IPS DF 19.7 (cell line): ENCODE measurements around the gene KCNIP4.

ENCODE experiments used
- DNase-seq: peaks from one replicate; pipeline ENCODE4 v3.0.0-alpha.2; 2013; ENCODE audit warnings: low read depth, low spot score

KCNIP4 gene

DNA sequence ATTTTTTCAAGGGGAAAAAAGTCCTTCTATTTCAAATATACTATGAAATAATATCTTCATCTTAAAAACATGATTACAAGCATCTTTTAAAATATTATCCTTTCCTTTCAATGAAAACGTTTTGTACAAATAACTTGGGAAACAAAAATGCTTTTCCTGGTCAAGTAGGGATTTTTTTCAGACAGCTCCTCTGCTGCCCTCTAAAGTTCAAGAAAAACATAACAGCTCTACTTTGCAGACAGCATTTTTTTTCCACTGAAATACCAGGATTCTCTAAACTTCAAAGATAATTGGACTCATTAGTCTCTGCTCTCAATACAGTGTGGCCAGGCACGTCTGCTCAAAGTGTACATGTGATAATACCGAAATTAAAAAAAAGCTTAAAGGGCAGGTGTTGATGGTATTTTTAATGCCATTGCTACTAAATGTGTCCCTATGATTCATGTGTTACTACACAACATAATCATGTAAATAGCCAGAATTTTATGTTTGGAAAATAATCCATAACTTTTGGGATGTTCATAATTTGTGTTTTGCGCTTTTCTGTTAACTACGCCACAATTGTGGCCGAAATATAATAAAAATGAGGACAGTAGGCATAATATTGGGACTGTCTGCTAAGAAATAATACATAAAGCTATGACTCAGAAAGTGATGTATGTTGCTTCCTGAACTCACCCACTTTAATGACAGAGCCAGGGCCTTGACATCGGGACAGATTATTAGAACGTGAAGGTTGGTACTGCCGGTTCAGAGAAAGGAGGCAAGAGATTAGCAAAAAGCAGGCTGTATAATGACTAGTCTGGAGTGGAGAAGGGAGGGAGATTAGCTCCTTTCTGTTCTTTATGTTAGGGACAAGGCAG lies 478.9 kb downstream of the KCNIP4 start:
- no peak for DNase-seq

DNA sequence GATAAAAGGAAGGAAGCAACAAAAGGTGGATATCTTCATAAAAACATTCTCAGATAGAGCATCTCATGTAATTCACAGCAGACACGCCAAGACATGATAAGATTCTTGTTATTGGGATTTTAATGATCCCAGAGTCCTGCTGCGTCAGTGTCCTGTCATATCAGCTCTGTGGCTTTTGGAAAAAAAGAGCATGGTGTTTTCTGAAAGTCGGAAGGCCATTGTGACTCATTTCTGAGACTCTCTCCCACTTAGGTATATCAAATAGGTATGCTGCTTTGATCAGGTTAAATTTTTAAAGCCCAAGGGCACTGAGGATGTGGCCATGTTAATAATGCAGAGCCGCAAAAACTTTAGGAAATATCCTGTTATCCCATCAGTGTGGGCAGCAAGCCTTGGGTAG lies 481.0 kb downstream of the KCNIP4 start:
- no peak for DNase-seq

DNA sequence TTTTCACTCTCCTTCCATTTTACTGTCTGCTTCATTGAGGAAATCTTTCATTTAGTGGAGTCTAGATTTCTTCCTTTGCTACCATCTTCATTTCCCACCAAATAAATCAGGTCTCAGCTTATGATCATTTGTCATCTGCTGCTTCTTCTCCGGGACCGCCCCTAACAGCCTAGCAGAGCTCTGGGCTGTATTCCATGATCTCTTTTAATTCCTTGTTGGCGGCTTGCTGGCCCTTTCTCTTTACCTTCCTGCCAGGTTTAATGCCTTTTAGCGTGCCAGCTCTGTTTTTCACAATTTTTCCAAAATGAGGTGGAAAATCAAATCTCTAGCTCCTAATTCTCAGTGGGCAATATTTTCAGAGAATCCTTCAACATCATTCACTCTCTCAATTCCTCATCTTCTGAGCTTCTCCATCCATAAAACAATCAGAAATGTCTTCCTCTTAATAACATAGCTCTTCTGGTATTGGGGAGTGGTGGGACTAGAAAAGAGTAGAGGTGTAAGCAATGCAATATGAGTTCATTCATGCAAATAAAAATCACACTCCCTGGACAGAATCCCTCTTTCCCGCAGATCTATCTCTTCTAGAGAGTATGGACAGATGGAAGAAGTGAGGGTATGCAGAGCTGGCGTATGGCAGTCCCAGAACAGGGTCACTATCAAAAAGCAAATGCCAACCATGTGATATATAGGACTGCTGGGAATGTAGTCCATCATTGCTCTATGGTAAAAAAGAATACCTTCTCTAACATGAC lies 491.3 kb downstream of the KCNIP4 start:
- no peak for DNase-seq

DNA sequence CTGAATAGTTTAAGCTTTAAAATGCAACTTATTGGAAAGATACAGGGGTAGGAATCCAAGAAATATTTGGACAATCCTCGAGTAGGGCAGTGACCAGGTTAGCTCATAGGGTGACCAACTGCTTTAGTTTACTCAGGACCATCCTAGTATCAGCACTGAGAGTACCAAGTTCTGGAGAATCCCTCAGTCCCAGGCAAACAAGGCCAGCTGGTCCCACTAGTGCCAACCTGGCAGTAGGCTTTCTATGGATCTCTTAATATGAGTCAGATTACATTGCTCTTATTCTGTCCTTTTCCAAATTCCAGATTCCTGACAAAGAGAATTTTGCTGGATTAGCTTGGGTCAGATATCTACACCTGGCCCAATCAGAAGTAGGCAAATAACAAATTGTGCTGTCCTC lies 493.7 kb downstream of the KCNIP4 start:
- no peak for DNase-seq

DNA sequence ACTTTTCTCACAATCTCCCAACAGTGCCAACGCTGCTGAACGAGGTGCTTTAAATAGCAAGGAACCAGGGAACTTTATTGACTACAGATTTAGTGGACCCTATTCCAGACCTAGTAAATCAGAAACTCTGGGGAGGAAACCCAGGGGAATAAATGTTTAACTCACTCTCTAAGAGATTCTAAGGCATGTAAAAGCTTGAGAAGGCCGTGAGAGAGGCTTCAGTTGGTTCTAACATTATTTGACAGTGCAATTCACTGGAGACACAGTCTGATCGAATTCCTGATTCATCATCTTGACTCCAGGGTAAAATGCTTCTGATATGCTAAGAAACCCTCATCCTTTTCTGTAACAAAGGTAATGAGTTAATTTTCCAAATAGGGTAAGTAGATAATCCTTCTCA lies 494.4 kb downstream of the KCNIP4 start:
- no peak for DNase-seq

DNA sequence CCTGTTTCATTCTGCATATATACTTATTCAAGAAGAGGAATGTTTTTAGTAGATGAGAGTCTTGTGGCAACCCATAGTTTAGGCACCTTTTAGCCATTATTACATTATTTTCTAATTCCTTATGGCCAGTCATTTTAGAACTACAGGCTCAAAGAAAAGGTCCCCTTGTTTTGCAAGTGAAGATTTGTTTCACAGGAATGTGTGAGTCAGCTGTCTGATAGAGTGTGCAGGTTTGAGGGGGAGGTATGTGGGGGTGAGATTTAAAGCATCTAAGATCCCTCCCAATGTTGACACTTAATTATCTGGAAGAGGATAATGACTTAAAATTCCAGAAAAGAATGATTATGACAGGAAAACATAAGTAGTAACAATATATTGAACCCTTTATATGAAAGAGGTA lies 495.6 kb downstream of the KCNIP4 start:
- DNase-seq, result no peak

DNA sequence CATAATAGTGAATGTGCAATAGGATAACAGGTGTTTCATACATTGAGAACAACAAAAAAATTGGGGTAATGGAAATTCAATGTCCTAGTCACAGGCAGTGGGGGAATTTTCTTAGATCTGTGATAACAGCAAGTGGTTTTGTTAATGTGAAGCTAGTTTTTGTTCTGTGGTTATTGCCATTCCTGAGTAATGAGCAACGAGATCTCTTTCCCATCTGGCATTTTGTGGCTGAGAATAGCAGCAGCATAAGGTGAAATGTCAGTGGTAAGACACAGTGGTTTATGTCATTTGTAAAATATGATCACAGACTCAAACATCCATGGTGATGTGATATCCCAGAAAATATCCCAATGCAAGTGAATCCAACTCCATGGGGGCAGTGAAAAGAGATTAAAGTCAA lies 497.5 kb downstream of the KCNIP4 start:
- no peak for DNase-seq

DNA sequence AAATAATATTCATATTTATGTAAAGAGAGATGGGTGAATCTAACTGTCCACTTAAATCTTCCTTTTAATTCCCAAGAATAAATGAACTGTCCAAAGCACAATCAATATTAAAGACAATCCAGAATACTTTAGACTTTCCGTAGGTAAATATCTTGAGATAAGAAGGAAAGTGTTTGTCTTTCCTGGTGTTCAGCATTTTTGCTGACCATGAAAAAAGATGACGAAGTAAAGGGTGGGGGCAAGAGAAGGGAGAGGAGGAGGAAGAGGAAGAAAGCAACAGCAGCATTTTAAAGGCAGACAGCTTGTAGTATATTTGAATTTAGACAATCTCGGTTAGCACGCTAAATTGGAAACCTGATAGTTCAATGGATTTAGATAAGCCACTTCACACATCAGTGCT lies 498.2 kb downstream of the KCNIP4 start:
- DNase-seq, result no peak

DNA sequence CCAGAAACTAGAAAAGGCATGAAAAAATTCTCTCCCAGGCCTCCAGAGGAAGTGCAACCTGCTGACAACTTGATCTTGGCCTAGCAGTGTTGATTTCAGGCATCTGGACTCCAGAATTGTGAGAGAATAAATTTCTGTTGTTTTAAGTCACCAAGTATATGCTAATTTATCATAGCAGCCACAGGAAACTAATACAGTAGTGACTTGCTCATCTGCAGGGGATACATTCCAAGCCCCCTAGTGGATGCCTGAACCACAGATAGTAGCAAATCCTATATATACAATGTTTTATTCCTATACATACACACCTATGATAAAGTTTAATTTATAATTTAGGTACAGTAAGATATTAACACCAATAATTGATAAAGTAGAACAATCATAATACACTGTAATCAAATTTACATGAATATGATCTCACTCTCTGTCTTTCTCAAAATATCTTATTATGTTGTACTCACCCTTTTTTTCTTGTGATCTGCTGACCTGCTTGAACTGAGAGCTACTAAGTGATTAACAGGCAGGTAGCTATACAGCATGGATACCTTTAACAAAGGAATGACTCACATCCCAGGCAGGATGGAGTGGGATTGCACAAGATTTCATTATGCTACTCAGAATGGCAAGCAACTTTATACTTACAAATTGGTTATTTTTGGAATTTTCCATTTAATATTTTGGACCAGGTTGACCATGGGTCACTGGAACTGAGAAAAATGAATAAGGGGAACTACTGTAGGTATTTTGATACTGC lies 501.1 kb downstream of the KCNIP4 start:
- no peak for DNase-seq

DNA sequence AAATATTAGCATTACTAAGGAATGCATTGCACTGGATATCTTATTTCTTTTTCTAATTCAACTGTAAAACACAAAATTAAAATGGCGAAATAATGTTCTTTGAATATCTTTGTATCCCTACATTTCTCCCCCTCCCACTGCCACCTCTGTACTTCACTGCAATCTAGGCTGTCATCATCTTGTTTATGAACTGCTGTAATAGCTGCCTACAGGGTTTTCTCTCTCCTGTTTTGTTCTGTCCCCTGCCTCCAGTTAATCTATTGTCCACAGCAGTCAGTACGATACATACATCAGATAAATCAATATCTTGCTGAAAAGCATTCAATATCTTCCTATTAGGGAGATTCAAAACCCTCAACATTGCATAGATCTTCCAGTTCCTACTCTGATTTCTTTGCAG lies 528.4 kb downstream of the KCNIP4 start:
- no peak for DNase-seq

DNA sequence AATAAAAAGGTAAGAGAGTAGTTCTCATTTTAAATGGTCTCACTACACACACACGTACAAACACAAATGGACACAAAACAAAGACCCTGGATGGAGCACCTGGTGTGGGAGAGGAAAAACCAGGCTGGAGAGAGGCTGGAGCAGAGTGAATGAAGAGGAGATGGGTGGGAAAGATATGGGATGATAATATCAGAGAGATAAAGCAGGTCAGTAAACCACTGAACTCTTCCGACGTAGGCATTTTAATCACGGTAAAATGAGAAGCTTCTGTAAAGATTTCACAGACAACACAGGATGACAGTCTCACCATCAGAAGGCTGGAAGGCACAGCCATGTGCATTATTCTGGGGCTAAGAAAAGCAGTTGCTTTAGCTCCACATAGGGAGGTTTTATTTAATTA lies 532.8 kb downstream of the KCNIP4 start:
- DNase-seq, result no peak

DNA sequence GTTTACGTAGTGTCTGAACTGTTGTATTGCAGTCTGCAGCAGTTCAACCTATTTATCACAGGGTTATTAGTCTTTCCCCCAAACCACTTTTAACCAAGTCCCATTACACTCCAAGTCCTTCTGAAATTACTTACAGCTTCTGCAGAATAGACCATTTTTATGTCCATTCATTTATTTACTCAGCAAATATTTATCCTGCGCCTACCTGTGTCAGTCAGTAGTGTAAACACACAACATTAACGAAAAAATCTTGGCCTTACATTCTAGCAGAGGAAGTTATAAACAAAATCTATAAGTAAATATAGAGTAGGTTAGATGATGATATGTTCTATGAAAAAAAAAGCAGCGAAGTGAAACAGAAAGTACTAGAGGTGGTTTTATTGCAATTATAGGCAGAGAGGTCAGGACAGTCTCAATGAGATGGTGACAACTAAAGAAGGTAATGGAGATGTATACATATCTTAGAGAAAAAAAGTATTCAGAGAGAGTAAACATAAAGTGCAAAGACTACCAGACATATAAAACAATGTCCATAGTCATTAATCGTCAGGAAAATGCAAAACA lies 534.7 kb downstream of the KCNIP4 start:
- no peak for DNase-seq

DNA sequence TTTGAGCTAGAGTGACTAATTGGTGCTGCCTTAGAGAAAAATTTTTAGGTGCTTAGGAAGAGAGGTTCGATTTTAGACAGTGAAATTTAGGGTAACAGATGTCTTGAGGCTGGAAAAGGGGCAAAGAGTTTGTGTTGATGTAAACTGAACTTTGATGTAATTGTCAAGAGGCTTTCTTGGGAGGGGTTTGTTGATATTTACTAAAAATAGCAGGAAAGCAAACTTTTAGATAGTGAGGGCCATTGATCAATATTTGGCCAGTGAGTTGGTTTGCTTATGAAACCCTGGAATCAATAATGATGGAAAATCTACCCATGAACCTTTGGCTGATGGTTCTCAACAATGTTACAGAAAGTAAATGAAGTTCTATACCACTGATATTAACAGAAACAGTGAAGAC lies 537.5 kb downstream of the KCNIP4 start:
- DNase-seq, result no peak

DNA sequence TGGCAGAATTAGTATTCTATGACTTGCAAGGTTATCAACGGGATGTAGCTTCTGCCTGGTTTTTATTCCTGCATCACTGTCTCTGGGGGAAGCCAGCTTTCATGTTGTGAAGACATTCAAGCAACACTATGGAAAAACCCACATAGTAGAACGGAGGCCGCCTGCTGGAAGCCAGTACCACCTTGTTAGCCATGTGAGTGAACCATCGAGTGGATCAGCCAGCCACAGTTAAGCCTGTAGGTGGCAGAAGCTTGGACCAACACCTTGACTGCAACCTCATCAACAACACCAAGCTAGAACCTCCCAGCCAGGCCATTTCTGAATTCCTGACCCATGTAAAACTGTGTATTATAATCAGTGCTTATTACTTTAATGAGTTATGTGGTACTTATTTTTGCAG lies 538.2 kb downstream of the KCNIP4 start:
- DNase-seq, result no peak

DNA sequence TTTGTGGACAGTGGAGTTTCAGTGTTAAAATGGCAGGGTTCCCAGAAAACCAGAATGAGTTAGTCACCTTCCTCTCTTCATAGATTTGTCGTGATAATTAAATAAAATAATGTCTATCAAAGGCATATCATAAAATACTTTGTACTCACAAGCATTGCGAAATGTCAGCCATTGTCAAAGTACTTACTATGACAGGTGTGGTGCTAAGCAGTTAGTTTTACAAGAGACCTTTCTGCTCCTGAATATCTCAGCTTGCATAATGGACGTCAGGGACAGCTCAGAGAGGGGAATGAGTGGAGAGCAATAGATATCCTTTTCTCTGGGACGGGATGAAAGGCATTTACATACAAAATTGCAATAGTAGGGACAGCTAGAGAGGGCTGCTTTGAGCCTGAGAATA lies 560.9 kb downstream of the KCNIP4 start:
- no peak for DNase-seq

DNA sequence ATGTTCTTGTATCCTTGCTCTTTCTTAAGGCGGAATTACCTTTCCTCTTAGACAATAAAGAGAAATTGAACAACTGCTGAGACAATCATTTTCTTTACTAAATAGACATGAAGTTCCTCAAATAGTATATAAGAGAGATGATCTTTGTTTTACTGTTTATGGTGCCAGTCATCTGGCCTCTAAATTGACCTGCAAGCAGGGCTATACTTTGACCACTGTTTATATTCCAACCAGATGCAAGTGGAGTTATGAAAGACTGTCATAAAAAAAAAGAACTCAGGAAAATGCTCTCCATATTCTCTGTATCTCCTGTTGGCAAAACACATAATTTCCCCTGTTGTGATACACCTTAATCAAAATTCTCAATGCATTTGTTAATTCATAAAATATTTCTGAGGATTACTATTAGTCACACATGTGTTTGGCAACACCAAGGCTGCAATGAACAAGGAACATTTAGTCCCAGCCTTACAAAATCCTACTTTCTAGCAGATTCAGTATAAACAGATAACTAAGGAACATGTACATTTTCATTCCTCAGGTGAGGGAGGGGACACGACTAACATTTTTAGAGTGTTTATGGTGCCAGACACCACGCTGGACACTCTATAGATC lies 562.3 kb downstream of the KCNIP4 start:
- no peak for DNase-seq

DNA sequence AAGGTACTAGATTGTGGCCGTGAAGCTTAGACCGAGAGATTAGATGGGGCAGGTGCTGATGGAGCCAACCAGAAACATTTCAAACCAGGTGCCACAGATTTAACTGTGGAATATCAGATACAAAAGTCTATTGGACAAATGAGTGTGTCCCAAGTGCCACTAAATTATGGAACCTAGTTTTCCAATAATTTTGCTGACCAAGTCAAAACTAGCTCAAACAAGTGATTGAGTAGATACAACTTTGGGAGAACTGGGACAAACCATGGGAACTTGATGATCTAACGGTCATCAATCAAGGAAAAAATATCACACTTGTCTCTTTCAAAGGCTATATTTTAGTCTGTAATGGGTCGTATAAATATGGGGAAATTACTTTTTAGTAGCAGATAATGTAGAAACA lies 562.9 kb downstream of the KCNIP4 start:
- no peak for DNase-seq

DNA sequence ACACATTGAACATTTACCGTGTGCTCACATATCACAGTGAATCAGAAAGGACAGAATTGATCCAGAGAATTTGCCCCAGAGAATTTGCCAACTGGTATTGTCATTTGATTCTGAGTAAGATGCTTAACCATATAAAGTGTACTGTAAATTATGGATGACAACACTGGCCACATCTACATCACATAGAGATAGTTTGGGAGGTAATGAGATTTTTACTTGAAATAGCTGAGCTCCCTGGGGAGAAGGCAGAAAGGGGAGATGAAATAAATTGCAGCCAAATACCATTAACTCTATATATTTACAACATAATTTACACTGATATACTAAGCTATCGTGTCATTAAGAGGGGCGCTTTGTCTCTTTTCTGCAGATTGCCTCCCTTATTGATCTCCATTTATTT lies 564.0 kb downstream of the KCNIP4 start:
- DNase-seq, result no peak

DNA sequence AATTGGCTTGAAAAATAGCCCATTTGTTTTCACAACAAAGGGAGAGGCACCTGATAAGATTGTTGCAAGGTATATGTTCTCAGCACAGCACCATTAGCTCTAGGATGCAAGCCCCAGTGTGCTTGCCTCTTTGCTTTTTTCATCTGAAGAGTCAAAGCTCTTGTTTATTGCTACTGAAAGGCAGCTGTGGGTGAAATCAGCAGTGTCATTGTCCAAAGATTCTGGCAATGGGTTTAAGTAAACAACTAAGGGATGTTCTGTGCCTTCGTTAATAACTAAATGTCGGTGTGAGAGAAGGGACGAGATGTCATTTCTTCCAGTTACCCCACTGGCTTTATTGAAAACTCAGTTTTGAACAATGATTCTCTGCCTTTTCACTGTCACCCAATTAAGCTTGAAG lies 567.7 kb downstream of the KCNIP4 start:
- no peak for DNase-seq

DNA sequence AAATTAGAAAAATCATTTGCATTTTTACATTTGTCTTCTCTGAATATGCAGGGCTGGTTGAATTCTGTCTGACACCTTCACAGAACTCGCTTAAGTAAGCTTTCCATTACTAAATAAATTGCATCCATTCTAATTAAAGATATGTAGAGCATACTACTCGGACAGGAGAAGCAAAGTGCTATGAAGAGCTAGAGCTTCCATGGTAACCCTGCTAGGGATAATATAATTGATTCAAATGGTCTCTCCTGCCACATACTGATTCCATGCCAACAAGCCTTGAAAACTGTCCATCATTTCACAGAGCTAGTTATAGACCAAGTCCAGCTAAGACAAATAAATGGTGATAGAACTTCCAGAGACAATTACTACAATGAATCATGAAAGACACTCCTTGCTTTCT lies 571.5 kb downstream of the KCNIP4 start:
- DNase-seq, result no peak

DNA sequence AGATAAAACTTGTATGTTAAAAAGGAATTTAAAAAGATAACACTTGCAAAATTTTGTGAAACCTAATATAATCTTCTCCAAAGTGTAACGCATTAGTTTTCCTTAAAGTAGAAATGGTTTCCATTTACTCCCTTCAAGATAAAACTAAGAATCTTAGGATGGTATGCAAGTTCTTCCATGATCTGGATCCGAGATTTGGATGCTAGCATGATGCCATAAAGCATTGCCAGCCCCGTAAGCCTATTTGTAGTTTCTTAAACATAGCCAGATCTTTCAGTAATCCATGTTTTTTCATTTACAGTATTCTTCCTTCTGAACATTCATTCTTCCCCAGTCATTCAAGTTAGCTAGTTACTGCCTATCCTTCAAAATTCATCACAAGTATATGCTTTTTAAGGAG lies 572.4 kb downstream of the KCNIP4 start:
- no peak for DNase-seq
